ENCODE data around the gene OTOR. TPM values are rescaled to one million over a fixed set of nuclear protein-coding genes. Genes with fewer than 3 reads are reported as not detected.

OTOR gene
- polyA plus RNA-seq (2013, experiment 1 of 2), result not detected
- not detected for polyA plus RNA-seq (2013, experiment 2 of 2)

- no peak within 1 kb of the TSS for H3K9ac ChIP-seq (ENCODE audit: low read length)
- H2BK120ac ChIP-seq (ENCODE audit: low read depth, low read length), result no peak within 1 kb of the TSS
- no peak within 1 kb of the TSS for H2BK5ac ChIP-seq (ENCODE audit: low read depth, low read length, poor library complexity, severe bottlenecking)
- no peak within 1 kb of the TSS for H3K23ac ChIP-seq (ENCODE audit: low read length in 2 of 2)
- H4K8ac ChIP-seq (ENCODE audit: low read length), result no peak within 1 kb of the TSS
- no peaks in the 10 kb centered on the region for H3K79me1 ChIP-seq (replicated peaks; ENCODE audit: low read length, poor library complexity, severe bottlenecking)
- DNase-seq, result no peak
- H2AK5ac ChIP-seq (ENCODE audit: low read length, severe bottlenecking), result no peak within 1 kb of the TSS
- no peaks in the 10 kb centered on the region for H3K4me1 ChIP-seq (ENCODE audit: control insufficient read depth, insufficient read depth, low read depth, low read length)
- WGBS, result 85% methylated on average over 2 of the region's 5 CpGs
- H4K91ac ChIP-seq (ENCODE audit: low read length), result no peak within 1 kb of the TSS
- no peak within 1 kb of the TSS for H2AFZ ChIP-seq (ENCODE audit: low read depth, low read length)
- no peak within 1 kb of the TSS for H2BK12ac ChIP-seq (ENCODE audit: low read length in 2 of 2)
- H3K18ac ChIP-seq (ENCODE audit: low read depth in 1 of 2, low read length in 2 of 2), result no peak within 1 kb of the TSS
- H3K14ac ChIP-seq (ENCODE audit: low read length in 2 of 2), result no peak within 1 kb of the TSS
- H3K4me3 ChIP-seq (ENCODE audit: insufficient read depth in 1 of 2, low read depth in 1 of 2, low read length in 2 of 2), result no peak within 1 kb of the TSS
- no peak within 1 kb of the TSS for H3K4me2 ChIP-seq (ENCODE audit: low read length, poor library complexity, severe bottlenecking)
- no peak within 1 kb of the TSS for H3K4ac ChIP-seq (ENCODE audit: low read depth in 1 of 2, low read length in 2 of 2)
- H3K27ac ChIP-seq (ENCODE audit: low read length, poor library complexity, severe bottlenecking), result no peak within 1 kb of the TSS
- H2BK15ac ChIP-seq (ENCODE audit: low read depth, poor library complexity, severe bottlenecking), result no peak within 1 kb of the TSS
- no peaks in the 10 kb centered on the region for H3K36me3 ChIP-seq (ENCODE audit: control insufficient read depth in 1 of 2, insufficient read depth in 2 of 2, low read depth in 1 of 2, low read length in 2 of 2)
- H3K27me3 ChIP-seq (ENCODE audit: control insufficient read depth in 1 of 2, insufficient read depth in 1 of 2, low read length in 2 of 2), result no peaks in the 10 kb centered on the region
- H3K9me3 ChIP-seq (ENCODE audit: control insufficient read depth, low read length), result no peaks in the 10 kb centered on the region
Observed at GRCh38 chr20:16748308-16748900, at the start of gene OTOR. TSS of gene OTOR (plus strand) at chr20:16748358. CDS start at chr20:16748402, 44 bp downstream.

- Histone ChIP-seq H3K36me3 (ENCODE audit: control insufficient read depth in 1 of 2, insufficient read depth in 2 of 2, low read depth in 1 of 2, low read length in 2 of 2) (no peaks in the 10 kb centered on the region), H3K27me3 (ENCODE audit: control insufficient read depth in 1 of 2, insufficient read depth in 1 of 2, low read length in 2 of 2) (peaks cover 2 to 3% of the 10 kb centered on the region in 2 experiments), H2BK120ac (ENCODE audit: low read depth, low read length) (no peak overlapping the region)
Observed at GRCh38 chr20:16699293-16699692, 48.9 kb upstream of the OTOR start.

GRCh38 chr20:16701296-16701695, 46.9 kb upstream of the OTOR start:
- H3K23ac ChIP-seq (ENCODE audit: low read length in 2 of 2), result no peak overlapping the region
- no peaks in the 10 kb centered on the region for H3K9me3 ChIP-seq (ENCODE audit: control insufficient read depth, low read length)
- no peak overlapping the region for H3K27ac ChIP-seq (ENCODE audit: low read length, poor library complexity, severe bottlenecking)
- WGBS, result 100% methylated on average over 2 of the region's 3 CpGs
- H4K91ac ChIP-seq (ENCODE audit: low read length), result no peak overlapping the region
- no peak overlapping the region for H3K4me2 ChIP-seq (ENCODE audit: low read length, poor library complexity, severe bottlenecking)
- no peak for DNase-seq
- no peaks in the 10 kb centered on the region for H3K36me3 ChIP-seq (ENCODE audit: control insufficient read depth in 1 of 2, insufficient read depth in 2 of 2, low read depth in 1 of 2, low read length in 2 of 2)
- peaks cover 2 to 3% of the 10 kb centered on the region in 2 experiments for H3K27me3 ChIP-seq (ENCODE audit: control insufficient read depth in 1 of 2, insufficient read depth in 1 of 2, low read length in 2 of 2)
- H2BK5ac ChIP-seq (ENCODE audit: low read depth, low read length, poor library complexity, severe bottlenecking), result no peak overlapping the region
- H3K4ac ChIP-seq (ENCODE audit: low read depth in 1 of 2, low read length in 2 of 2), result no peak overlapping the region
- no peak overlapping the region for H3K4me3 ChIP-seq (ENCODE audit: insufficient read depth in 1 of 2, low read depth in 1 of 2, low read length in 2 of 2)
- H4K8ac ChIP-seq (ENCODE audit: low read length), result no peak overlapping the region
- H2AFZ ChIP-seq (ENCODE audit: low read depth, low read length), result no peak overlapping the region
- H3K9ac ChIP-seq (ENCODE audit: low read length), result no peak overlapping the region
- H3K14ac ChIP-seq (ENCODE audit: low read length in 2 of 2), result no peak overlapping the region
- H2BK12ac ChIP-seq (ENCODE audit: low read length in 2 of 2), result no peak overlapping the region
- no peak overlapping the region for H2AK5ac ChIP-seq (ENCODE audit: low read length, severe bottlenecking)
- H3K4me1 ChIP-seq (ENCODE audit: control insufficient read depth, insufficient read depth, low read depth, low read length), result no peaks in the 10 kb centered on the region
- no peak overlapping the region for H3K18ac ChIP-seq (ENCODE audit: low read depth in 1 of 2, low read length in 2 of 2)
- H3K79me1 ChIP-seq (replicated peaks; ENCODE audit: low read length, poor library complexity, severe bottlenecking), result no peaks in the 10 kb centered on the region
- H2BK120ac ChIP-seq (ENCODE audit: low read depth, low read length), result no peak overlapping the region
- H2BK15ac ChIP-seq (ENCODE audit: low read depth, poor library complexity, severe bottlenecking), result no peak overlapping the region

More at GRCh38 chr20:16699293-16699692, 48.9 kb upstream of the OTOR start:
- Histone ChIP-seq H3K14ac (ENCODE audit: low read length in 2 of 2) (no peak overlapping the region), H4K91ac (ENCODE audit: low read length) (no peak overlapping the region), H3K79me1 (replicated peaks; ENCODE audit: low read length, poor library complexity, severe bottlenecking) (no peaks in the 10 kb centered on the region), H3K4me1 (ENCODE audit: control insufficient read depth, insufficient read depth, low read depth, low read length) (no peaks in the 10 kb centered on the region), H3K18ac (ENCODE audit: low read depth in 1 of 2, low read length in 2 of 2) (no peak overlapping the region), H4K8ac (ENCODE audit: low read length) (no peak overlapping the region), H3K9me3 (ENCODE audit: control insufficient read depth, low read length) (no peaks in the 10 kb centered on the region), H3K4me2 (ENCODE audit: low read length, poor library complexity, severe bottlenecking) (no peak overlapping the region), H3K9ac (ENCODE audit: low read length) (no peak overlapping the region), H3K4ac (ENCODE audit: low read depth in 1 of 2, low read length in 2 of 2) (no peak overlapping the region), H3K27ac (ENCODE audit: low read length, poor library complexity, severe bottlenecking) (no peak overlapping the region), H2BK12ac (ENCODE audit: low read length in 2 of 2) (no peak overlapping the region), H3K23ac (ENCODE audit: low read length in 2 of 2) (no peak overlapping the region), H2AK5ac (ENCODE audit: low read length, severe bottlenecking) (no peak overlapping the region), H2AFZ (ENCODE audit: low read depth, low read length) (no peak overlapping the region), H2BK5ac (ENCODE audit: low read depth, low read length, poor library complexity, severe bottlenecking) (no peak overlapping the region), H2BK15ac (ENCODE audit: low read depth, poor library complexity, severe bottlenecking) (no peak overlapping the region), H3K4me3 (ENCODE audit: insufficient read depth in 1 of 2, low read depth in 1 of 2, low read length in 2 of 2) (no peak overlapping the region)
- WGBS, result 81% methylated on average over 4 of the region's 4 CpGs
- no peak for DNase-seq

GRCh38 chr20:16703570-16703969, 44.6 kb upstream of the OTOR start:
- Histone ChIP-seq H3K27ac (ENCODE audit: low read length, poor library complexity, severe bottlenecking) (no peak overlapping the region), H3K4ac (ENCODE audit: low read depth in 1 of 2, low read length in 2 of 2) (no peak overlapping the region), H3K79me1 (replicated peaks; ENCODE audit: low read length, poor library complexity, severe bottlenecking) (no peaks in the 10 kb centered on the region), H3K9me3 (ENCODE audit: control insufficient read depth, low read length) (no peaks in the 10 kb centered on the region), H3K4me1 (ENCODE audit: control insufficient read depth, insufficient read depth, low read depth, low read length) (no peaks in the 10 kb centered on the region), H2AK5ac (ENCODE audit: low read length, severe bottlenecking) (no peak overlapping the region), H3K36me3 (ENCODE audit: control insufficient read depth in 1 of 2, insufficient read depth in 2 of 2, low read depth in 1 of 2, low read length in 2 of 2) (no peaks in the 10 kb centered on the region), H2BK15ac (ENCODE audit: low read depth, poor library complexity, severe bottlenecking) (no peak overlapping the region), H2BK12ac (ENCODE audit: low read length in 2 of 2) (no peak overlapping the region), H3K4me2 (ENCODE audit: low read length, poor library complexity, severe bottlenecking) (no peak overlapping the region), H3K23ac (ENCODE audit: low read length in 2 of 2) (no peak overlapping the region), H4K91ac (ENCODE audit: low read length) (no peak overlapping the region), H3K4me3 (ENCODE audit: insufficient read depth in 1 of 2, low read depth in 1 of 2, low read length in 2 of 2) (no peak overlapping the region), H4K8ac (ENCODE audit: low read length) (no peak overlapping the region), H3K18ac (ENCODE audit: low read depth in 1 of 2, low read length in 2 of 2) (no peak overlapping the region), H2BK5ac (ENCODE audit: low read depth, low read length, poor library complexity, severe bottlenecking) (no peak overlapping the region), H2BK120ac (ENCODE audit: low read depth, low read length) (no peak overlapping the region), H3K14ac (ENCODE audit: low read length in 2 of 2) (no peak overlapping the region), H2AFZ (ENCODE audit: low read depth, low read length) (no peak overlapping the region), H3K27me3 (ENCODE audit: control insufficient read depth in 1 of 2, insufficient read depth in 1 of 2, low read length in 2 of 2) (no peaks in the 10 kb centered on the region), H3K9ac (ENCODE audit: low read length) (no peak overlapping the region)
- WGBS, result 70% methylated on average over 4 of the region's 4 CpGs
- no peak for DNase-seq

Measured in mesenchymal stem cell (in vitro differentiated cells and primary cell).